HepG2 (cell line): ENCODE measurements around the gene SARS2. TPM values are rescaled to one million over a fixed set of nuclear protein-coding genes. Genes with fewer than 3 reads are reported as not detected.

Source experiments
- CHD2 ChIP-seq: IDR thresholded peaks from 2 replicates; pipeline ENCODE4 v1.6.1; 2011; ENCODE audit warnings: low read depth, low read length, improper control_type of control experiment
- HMGA1 ChIP-seq: sonication (generic); formaldehyde crosslinking; conservative IDR thresholded peaks from 2 replicates; pipeline ENCODE4 v1.4.0; 2020; ENCODE audit warnings: missing genetic modification reagents
- HNRNPUL1 ChIP-seq: fragments of 200-400 bp; formaldehyde crosslinking; IDR thresholded peaks from 2 replicates; pipeline ENCODE4 v1.6.1; 2017; ENCODE audit warnings: low read depth, mild to moderate bottlenecking, low read length, moderate library complexity
- KDM6A ChIP-seq: IDR thresholded peaks from 2 replicates; pipeline ENCODE4 v1.6.1; 2016; ENCODE audit warnings: low read depth
- KLF13 ChIP-seq: sonication (generic); formaldehyde crosslinking; IDR thresholded peaks from 2 replicates; pipeline ENCODE4 v1.4.0; 2020; ENCODE audit warnings: mild to moderate bottlenecking, missing genetic modification reagents
- MEIS2 ChIP-seq: sonication (generic); formaldehyde crosslinking; IDR thresholded peaks from 2 replicates; pipeline ENCODE4 v1.9.0; 2021; ENCODE audit warnings: mild to moderate bottlenecking, missing genetic modification reagents
- MIER2 ChIP-seq: IDR thresholded peaks from 2 replicates; pipeline ENCODE4 v1.6.1; 2016; ENCODE audit warnings: missing biosample characterization, missing genetic modification reagents
- MYPOP ChIP-seq: sonication (generic); formaldehyde crosslinking; IDR thresholded peaks from 2 replicates; pipeline ENCODE4 v1.8.1; 2023; ENCODE audit warnings: mild to moderate bottlenecking, moderate library complexity, missing genetic modification reagents
- PHF5A ChIP-seq: IDR thresholded peaks from one replicate; pipeline ENCODE4 v1.6.1; 2018; ENCODE audit warnings: low read depth, missing genetic modification reagents; ENCODE audit not compliant: unreplicated experiment
- RFX3 ChIP-seq: IDR thresholded peaks from 2 replicates; pipeline ENCODE4 v1.6.1; 2016; ENCODE audit warnings: missing biosample characterization, missing genetic modification reagents
- SP5 ChIP-seq: IDR thresholded peaks from 2 replicates; pipeline ENCODE4 v1.6.1; 2016; ENCODE audit warnings: low read depth, borderline replicate concordance
- ZFP41 ChIP-seq: sonication (generic); formaldehyde crosslinking; IDR thresholded peaks from 2 replicates; pipeline ENCODE4 v1.4.0; 2020; ENCODE audit warnings: mild to moderate bottlenecking, missing genetic modification reagents, borderline replicate concordance
- ZFYVE20 ChIP-seq: sonication (generic); formaldehyde crosslinking; IDR thresholded peaks from 2 replicates; pipeline ENCODE4 v1.8.0; 2023; ENCODE audit warnings: low read depth, mild to moderate bottlenecking, moderate library complexity, missing genetic modification reagents, borderline replicate concordance
- ZNF275 ChIP-seq: sonication (generic); formaldehyde crosslinking; IDR thresholded peaks from 2 replicates; pipeline ENCODE4 v1.8.0; 2022; ENCODE audit warnings: missing genetic modification reagents, mild to moderate bottlenecking, inconsistent platforms, borderline replicate concordance
- ZNF280D ChIP-seq: sonication (generic); formaldehyde crosslinking; IDR thresholded peaks from 2 replicates; pipeline ENCODE4 v1.5.1; 2020; ENCODE audit warnings: mild to moderate bottlenecking, missing genetic modification reagents
- ZNF615 ChIP-seq: sonication (generic); formaldehyde crosslinking; IDR thresholded peaks from 2 replicates; pipeline ENCODE4 v1.5.0; 2020; ENCODE audit warnings: mild to moderate bottlenecking, missing genetic modification reagents, borderline replicate concordance
- polyA plus RNA-seq, 8 experiments: library from polyadenylated mRNA; depleted of rRNA in 3 of 8; stranded (reverse) in 7 of 8; unstranded in 1 of 8; fragments of >200 nt; fragmentation: Illumina TruSeq in 4 of 8; extraction: Trizol in 4 of 8; gene quantifications; 2 replicates each; pipeline versions ENCODE4 v1.2.1 to v1.2.3, GENCODE V29; 2011 to 2016; ENCODE audit warnings: low read depth in 4 of 8, missing spikeins in 1 of 8, mixed read lengths in 1 of 8; ENCODE audit not compliant: insufficient read depth in 1 of 8
- total RNA-seq, 5 experiments: library from RNA; depleted of rRNA; stranded (reverse); fragments of >200 nt; fragmentation: Illumina TruSeq; extraction: Trizol; gene quantifications; 2 replicates each; pipeline ENCODE4 v1.2.3, GENCODE V29; 2016; ENCODE audit warnings: low read depth in 1 of 5
- TF ChIP-seq, protein P1 (sequence below): IDR thresholded peaks from 2 replicates; pipeline ENCODE4 v1.6.1; 2012; ENCODE audit warnings: low read length, improper control_type of control experiment
- TF ChIP-seq, protein P2 (sequence below): sonication (generic); formaldehyde crosslinking; IDR thresholded peaks from 2 replicates; pipeline ENCODE4 v1.4.0; 2020; ENCODE audit warnings: mild to moderate bottlenecking, missing genetic modification reagents

The SARS2 gene
- total and polyA plus RNA-seq, 2 of the 13 experiments (the other 11 are each of a cell fraction or from before 2014, with no cell fraction given): 40.0 to 48.6 TPM

GRCh38 chr19:38930776-38931520, 385 bp upstream of the SARS2 start, which contains the start of gene MRPS12 (continued):
- TF ChIP-seq, protein P1, sequence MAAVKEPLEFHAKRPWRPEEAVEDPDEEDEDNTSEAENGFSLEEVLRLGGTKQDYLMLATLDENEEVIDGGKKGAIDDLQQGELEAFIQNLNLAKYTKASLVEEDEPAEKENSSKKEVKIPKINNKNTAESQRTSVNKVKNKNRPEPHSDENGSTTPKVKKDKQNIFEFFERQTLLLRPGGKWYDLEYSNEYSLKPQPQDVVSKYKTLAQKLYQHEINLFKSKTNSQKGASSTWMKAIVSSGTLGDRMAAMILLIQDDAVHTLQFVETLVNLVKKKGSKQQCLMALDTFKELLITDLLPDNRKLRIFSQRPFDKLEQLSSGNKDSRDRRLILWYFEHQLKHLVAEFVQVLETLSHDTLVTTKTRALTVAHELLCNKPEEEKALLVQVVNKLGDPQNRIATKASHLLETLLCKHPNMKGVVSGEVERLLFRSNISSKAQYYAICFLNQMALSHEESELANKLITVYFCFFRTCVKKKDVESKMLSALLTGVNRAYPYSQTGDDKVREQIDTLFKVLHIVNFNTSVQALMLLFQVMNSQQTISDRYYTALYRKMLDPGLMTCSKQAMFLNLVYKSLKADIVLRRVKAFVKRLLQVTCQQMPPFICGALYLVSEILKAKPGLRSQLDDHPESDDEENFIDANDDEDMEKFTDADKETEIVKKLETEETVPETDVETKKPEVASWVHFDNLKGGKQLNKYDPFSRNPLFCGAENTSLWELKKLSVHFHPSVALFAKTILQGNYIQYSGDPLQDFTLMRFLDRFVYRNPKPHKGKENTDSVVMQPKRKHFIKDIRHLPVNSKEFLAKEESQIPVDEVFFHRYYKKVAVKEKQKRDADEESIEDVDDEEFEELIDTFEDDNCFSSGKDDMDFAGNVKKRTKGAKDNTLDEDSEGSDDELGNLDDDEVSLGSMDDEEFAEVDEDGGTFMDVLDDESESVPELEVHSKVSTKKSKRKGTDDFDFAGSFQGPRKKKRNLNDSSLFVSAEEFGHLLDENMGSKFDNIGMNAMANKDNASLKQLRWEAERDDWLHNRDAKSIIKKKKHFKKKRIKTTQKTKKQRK: peak; percentile 9; the same call in 1 of the 2 replicates
- no peak for TF ChIP-seq ZFYVE20 (CRISPR knock-in tag)
- TF ChIP-seq MYPOP (CRISPR knock-in tag): 0 out of 2 replicates have a peak, but pooled peaks have one; percentile 2
- TF ChIP-seq MIER2 (CRISPR knock-in tag): no peak
- TF ChIP-seq ZFP41: no peak
- TF ChIP-seq RFX3 (CRISPR knock-in tag): no peak
- 0 out of 2 replicates have a peak, but pooled peaks have one; percentile 37 for TF ChIP-seq MEIS2 (CRISPR knock-in tag)
- TF ChIP-seq ZNF280D (CRISPR knock-in tag): peak; percentile 27; the same call in 1 of the 2 replicates
- TF ChIP-seq, protein P2, sequence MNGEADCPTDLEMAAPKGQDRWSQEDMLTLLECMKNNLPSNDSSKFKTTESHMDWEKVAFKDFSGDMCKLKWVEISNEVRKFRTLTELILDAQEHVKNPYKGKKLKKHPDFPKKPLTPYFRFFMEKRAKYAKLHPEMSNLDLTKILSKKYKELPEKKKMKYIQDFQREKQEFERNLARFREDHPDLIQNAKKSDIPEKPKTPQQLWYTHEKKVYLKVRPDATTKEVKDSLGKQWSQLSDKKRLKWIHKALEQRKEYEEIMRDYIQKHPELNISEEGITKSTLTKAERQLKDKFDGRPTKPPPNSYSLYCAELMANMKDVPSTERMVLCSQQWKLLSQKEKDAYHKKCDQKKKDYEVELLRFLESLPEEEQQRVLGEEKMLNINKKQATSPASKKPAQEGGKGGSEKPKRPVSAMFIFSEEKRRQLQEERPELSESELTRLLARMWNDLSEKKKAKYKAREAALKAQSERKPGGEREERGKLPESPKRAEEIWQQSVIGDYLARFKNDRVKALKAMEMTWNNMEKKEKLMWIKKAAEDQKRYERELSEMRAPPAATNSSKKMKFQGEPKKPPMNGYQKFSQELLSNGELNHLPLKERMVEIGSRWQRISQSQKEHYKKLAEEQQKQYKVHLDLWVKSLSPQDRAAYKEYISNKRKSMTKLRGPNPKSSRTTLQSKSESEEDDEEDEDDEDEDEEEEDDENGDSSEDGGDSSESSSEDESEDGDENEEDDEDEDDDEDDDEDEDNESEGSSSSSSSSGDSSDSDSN (CRISPR knock-in tag): no peak
- TF ChIP-seq KDM6A (CRISPR knock-in tag): no peak
- no peak for TF ChIP-seq HMGA1 (CRISPR knock-in tag)
- TF ChIP-seq CHD2: peak; percentile 11; the same call in 1 of the 2 replicates
- TF ChIP-seq PHF5A (CRISPR knock-in tag): no peak
- no peak for TF ChIP-seq ZNF275 (CRISPR knock-in tag)
- no peak for TF ChIP-seq HNRNPUL1
- no peak for TF ChIP-seq KLF13 (CRISPR knock-in tag)
- TF ChIP-seq SP5 (CRISPR knock-in tag): 0 out of 2 replicates have a peak, but pooled peaks have one; percentile 22
- TF ChIP-seq ZNF615 (CRISPR knock-in tag): no peak
